DND-41 (cell line): ENCODE results near the gene CCDC134.

Experiments
- CTCF ChIP-seq: IDR thresholded peaks from 2 replicates; pipeline ENCODE4 v1.5.1; 2012; ENCODE audit warnings: borderline replicate concordance, low read length, moderate library complexity, mild to moderate bottlenecking; ENCODE audit not compliant: poor library complexity, severe bottlenecking; ENCODE audit errors: extremely low read depth
- EZH2 ChIP-seq: IDR thresholded peaks from 3 replicates; pipeline ENCODE4 v1.6.1; 2012; ENCODE audit warnings: borderline replicate concordance, low read depth, mild to moderate bottlenecking, moderate library complexity, low read length, inconsistent platforms; ENCODE audit not compliant: severe bottlenecking

- TF ChIP-seq CTCF (no peak), EZH2 (no peak)
Observed at GRCh38 chr22:41772645-41773044, 27.8 kb upstream of the CCDC134 start.
